Loucy (cell line): Measurements from ENCODE around the gene FBXO47.

Experiments
- EZH2phosphoT487 ChIP-seq: fragments of 200-600 bp; IDR thresholded peaks from 2 replicates; pipeline ENCODE4 v1.6.1; 2018; ENCODE audit warnings: antibody characterized with exemption, mild to moderate bottlenecking, moderate library complexity, borderline replicate concordance
- TF ChIP-seq, protein P1 (sequence below): fragments of 200-600 bp; sonication (generic); conservative IDR thresholded peaks from 2 replicates; pipeline ENCODE4 v1.5.1; 2014; ENCODE audit warnings: mild to moderate bottlenecking, antibody characterized with exemption, low read length

GRCh38 chr17:38892083-38892482, 75.1 kb downstream of the FBXO47 start:
- TF ChIP-seq, protein P1, sequence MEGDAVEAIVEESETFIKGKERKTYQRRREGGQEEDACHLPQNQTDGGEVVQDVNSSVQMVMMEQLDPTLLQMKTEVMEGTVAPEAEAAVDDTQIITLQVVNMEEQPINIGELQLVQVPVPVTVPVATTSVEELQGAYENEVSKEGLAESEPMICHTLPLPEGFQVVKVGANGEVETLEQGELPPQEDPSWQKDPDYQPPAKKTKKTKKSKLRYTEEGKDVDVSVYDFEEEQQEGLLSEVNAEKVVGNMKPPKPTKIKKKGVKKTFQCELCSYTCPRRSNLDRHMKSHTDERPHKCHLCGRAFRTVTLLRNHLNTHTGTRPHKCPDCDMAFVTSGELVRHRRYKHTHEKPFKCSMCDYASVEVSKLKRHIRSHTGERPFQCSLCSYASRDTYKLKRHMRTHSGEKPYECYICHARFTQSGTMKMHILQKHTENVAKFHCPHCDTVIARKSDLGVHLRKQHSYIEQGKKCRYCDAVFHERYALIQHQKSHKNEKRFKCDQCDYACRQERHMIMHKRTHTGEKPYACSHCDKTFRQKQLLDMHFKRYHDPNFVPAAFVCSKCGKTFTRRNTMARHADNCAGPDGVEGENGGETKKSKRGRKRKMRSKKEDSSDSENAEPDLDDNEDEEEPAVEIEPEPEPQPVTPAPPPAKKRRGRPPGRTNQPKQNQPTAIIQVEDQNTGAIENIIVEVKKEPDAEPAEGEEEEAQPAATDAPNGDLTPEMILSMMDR: no peak
- TF ChIP-seq EZH2phosphoT487: no peak
